Parathyroid adenoma (tissue), 2 donors: ENCODE results near the gene HRK.

ENCODE experiments used
- H2AFZ ChIP-seq: fragments of 300-600 bp; sonication (generic); one replicate; pipeline ENCODE4 v1.7.0; 2017; ENCODE audit warnings: antibody characterized with exemption, mild to moderate bottlenecking
- H3K27ac ChIP-seq: fragments of 300-600 bp; sonication (generic); one replicate; pipeline ENCODE4 v1.7.0; 2017
- H3K27me3 ChIP-seq: fragments of 300-600 bp; sonication (generic); one replicate; pipeline ENCODE4 v1.7.0; 2017; ENCODE audit warnings: low read length; ENCODE audit not compliant: control insufficient read depth, insufficient read depth
- H3K36me3 ChIP-seq: fragments of 300-600 bp; sonication (generic); one replicate; pipeline ENCODE4 v1.7.0; 2017; ENCODE audit warnings: low read length; ENCODE audit not compliant: control insufficient read depth, insufficient read depth
- H3K4me1 ChIP-seq: fragments of 300-600 bp; sonication (generic); one replicate; pipeline ENCODE4 v1.7.0; 2017; ENCODE audit warnings: control low read depth
- H3K4me2 ChIP-seq: fragments of 300-600 bp; sonication (generic); one replicate; pipeline ENCODE4 v1.7.0; 2017; ENCODE audit warnings: low read length
- H3K4me3 ChIP-seq: fragments of 300-600 bp; sonication (generic); one replicate; pipeline ENCODE4 v1.7.0; 2017; ENCODE audit warnings: low read depth, low read length
- H3K79me2 ChIP-seq: fragments of 300-600 bp; sonication (generic); one replicate; pipeline ENCODE4 v1.7.0; 2017; ENCODE audit warnings: control low read depth
- H3K9ac ChIP-seq: fragments of 300-600 bp; sonication (generic); one replicate; pipeline ENCODE4 v1.7.0; 2017; ENCODE audit warnings: mild to moderate bottlenecking
- H3K9me3 ChIP-seq: fragments of 300-600 bp; sonication (generic); one replicate; pipeline ENCODE4 v1.7.0; 2017; ENCODE audit warnings: low read length; ENCODE audit not compliant: control insufficient read depth
- TF ChIP-seq, protein P1 (sequence below): fragments of 300-600 bp; sonication (generic); IDR thresholded peaks from one replicate; pipeline ENCODE4 v1.7.0; 2017; ENCODE audit warnings: antibody characterized with exemption, mild to moderate bottlenecking
- donor health status: primary hyperparathyroidism.

HRK gene

DNA sequence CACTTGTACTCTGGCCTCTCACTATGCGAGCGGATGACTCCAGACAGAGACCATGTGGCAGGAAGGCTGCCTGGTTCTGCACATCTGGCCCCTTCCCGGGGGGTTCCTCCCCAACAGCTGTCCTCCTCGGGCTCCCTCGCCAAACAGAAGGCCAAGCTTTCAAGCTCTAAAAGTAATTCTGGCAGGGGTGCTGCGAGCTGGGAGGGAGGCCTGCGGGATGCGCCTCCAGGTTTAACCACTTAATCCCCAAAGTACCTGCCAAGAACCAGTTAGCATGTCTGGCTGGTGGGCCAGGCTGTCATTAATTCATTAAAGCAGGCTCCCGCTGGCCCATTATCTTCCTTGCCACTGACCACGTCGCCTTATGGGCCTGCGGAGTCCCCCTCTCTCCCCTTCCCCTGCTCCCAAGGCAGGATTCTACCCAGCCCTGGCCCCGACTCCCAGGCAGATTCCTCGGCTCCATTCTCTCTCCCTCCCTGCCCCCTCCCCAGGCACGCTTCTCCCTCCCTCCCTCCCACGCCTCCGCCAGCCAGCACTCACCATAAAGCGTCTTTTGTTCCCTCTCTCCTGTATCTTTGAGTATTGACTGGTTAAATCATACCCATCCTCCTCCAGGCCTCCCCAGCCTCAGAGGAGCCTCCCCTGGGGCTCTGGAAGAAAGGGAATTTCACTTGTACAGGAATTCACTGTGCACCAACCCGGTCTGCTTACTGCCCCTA, 4.9 kb downstream of the HRK start:
- Histone ChIP-seq H3K4me3 (no peak overlapping the region), H2AFZ (no peak overlapping the region), H3K9ac (no peak overlapping the region), H3K79me2 (no peaks in the 10 kb centered on the region), H3K27me3 (peaks cover 6% of the 10 kb centered on the region), H3K9me3 (no peaks in the 10 kb centered on the region), H3K27ac (no peak overlapping the region), H3K4me1 (no peaks in the 10 kb centered on the region), H3K4me2 (no peak overlapping the region), H3K36me3 (no peaks in the 10 kb centered on the region)
- TF ChIP-seq, protein P1, sequence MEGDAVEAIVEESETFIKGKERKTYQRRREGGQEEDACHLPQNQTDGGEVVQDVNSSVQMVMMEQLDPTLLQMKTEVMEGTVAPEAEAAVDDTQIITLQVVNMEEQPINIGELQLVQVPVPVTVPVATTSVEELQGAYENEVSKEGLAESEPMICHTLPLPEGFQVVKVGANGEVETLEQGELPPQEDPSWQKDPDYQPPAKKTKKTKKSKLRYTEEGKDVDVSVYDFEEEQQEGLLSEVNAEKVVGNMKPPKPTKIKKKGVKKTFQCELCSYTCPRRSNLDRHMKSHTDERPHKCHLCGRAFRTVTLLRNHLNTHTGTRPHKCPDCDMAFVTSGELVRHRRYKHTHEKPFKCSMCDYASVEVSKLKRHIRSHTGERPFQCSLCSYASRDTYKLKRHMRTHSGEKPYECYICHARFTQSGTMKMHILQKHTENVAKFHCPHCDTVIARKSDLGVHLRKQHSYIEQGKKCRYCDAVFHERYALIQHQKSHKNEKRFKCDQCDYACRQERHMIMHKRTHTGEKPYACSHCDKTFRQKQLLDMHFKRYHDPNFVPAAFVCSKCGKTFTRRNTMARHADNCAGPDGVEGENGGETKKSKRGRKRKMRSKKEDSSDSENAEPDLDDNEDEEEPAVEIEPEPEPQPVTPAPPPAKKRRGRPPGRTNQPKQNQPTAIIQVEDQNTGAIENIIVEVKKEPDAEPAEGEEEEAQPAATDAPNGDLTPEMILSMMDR: no peak

DNA sequence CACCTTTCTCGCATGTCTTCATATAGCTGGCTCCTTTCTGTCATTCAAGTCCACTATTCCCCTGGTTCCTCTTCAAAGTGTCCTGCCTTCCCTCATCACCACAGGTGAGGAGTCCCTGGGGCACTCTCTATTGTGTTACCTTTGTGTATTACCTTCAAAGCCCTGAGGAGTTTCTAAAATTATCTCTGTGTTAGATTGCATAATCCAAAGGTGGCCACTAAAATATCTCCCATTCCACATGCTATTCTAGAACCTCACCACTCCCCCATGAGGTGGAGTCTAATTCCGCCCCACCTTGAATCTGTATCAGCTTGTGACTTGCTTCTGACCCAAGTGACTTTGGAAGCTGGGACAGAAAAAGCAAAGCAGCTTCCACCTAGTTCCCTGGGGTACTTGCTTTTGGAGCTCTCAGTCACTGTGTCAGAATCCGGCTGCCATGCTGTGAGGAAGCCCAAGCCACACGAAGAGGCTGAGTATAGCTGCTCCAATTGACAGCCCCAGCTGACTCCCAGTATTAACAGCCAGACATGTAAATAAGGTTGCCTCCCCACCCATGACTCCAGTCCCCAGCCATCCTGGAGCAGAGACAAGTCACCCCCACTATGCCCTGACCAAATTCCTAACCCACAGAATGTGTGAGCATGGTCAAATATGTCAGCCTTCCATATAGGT, 6.8 kb downstream of the HRK start:
- H3K27ac ChIP-seq: no peak overlapping the region
- no peaks in the 10 kb centered on the region for H3K36me3 ChIP-seq
- H3K79me2 ChIP-seq: no peaks in the 10 kb centered on the region
- no peak overlapping the region for H3K4me3 ChIP-seq
- no peak overlapping the region for H3K4me2 ChIP-seq
- H2AFZ ChIP-seq: no peak overlapping the region
- H3K9ac ChIP-seq: no peak overlapping the region
- TF ChIP-seq, protein P1: no peak
- H3K9me3 ChIP-seq: no peaks in the 10 kb centered on the region
- H3K4me1 ChIP-seq: no peaks in the 10 kb centered on the region
- peaks cover 6% of the 10 kb centered on the region for H3K27me3 ChIP-seq

DNA sequence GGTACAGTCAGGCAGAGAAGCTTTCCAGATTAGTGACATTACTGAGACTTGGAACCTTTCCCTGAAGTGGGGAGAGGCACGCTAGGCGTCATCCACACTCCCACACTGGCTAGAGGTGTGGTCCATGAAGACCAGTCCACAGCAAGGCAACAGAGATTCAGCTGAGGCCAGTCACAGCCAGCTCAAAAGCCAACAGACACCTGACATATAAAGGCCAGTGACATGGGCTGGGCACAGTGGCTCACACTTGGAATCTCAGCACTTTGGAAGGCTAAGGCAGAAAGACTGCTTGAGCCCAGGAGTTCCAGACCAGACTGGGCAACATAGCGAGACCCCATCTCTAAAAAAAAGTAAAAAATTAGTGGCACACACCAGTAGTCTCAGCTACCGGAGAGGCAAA, 10.9 kb downstream of the HRK start:
- Histone ChIP-seq H3K27ac (no peak overlapping the region), H3K4me2 (no peak overlapping the region), H3K79me2 (no peaks in the 10 kb centered on the region), H3K4me3 (no peak overlapping the region), H3K9me3 (no peaks in the 10 kb centered on the region), H2AFZ (no peak overlapping the region), H3K9ac (no peak overlapping the region), H3K27me3 (no peaks in the 10 kb centered on the region), H3K36me3 (no peaks in the 10 kb centered on the region), H3K4me1 (no peaks in the 10 kb centered on the region)
- TF ChIP-seq, protein P1: no peak

DNA sequence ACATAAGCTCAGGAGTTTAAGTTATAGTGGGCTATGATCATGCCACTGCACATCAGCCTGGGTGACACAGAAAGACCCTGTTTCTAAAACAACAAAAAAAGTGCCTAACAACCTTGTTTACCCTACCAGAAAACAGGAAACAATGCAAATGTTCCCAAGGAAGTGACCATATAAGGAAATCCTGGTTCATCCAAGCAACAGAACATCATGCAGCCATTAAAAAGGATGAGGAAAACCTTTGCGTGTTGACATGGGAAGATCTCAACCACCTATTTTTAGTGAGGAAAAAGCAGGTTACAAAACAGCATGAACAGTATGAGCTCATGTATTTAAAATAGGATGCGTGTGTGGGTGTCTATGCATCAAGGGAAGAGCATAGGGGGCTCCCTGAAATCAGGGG, 13.7 kb downstream of the HRK start:
- H3K27ac ChIP-seq: no peak overlapping the region
- TF ChIP-seq, protein P1: no peak
- no peaks in the 10 kb centered on the region for H3K27me3 ChIP-seq
- H3K79me2 ChIP-seq: no peaks in the 10 kb centered on the region
- no peaks in the 10 kb centered on the region for H3K36me3 ChIP-seq
- no peaks in the 10 kb centered on the region for H3K9me3 ChIP-seq
- H3K9ac ChIP-seq: no peak overlapping the region
- no peak overlapping the region for H2AFZ ChIP-seq
- H3K4me2 ChIP-seq: no peak overlapping the region
- no peak overlapping the region for H3K4me3 ChIP-seq
- H3K4me1 ChIP-seq: no peaks in the 10 kb centered on the region
